Posterior vena cava (tissue), 2 donors: ENCODE results near the gene ATP1A2. TPM values are rescaled to one million over a fixed set of nuclear protein-coding genes. Genes with fewer than 3 reads are reported as not detected.

Source experiments
- DNase-seq: peaks from one replicate; pipeline ENCODE4 v3.0.0-alpha.2; 2020; ENCODE audit warnings: low spot score
- intact Hi-C, 2 donors: fragments of 100-400 bp; cut with DNase I; formaldehyde crosslinking; loops; one replicate each; pipeline versions ENCODE4 v1.14.1 to v1.14.2; 2022 to 2023
- total RNA-seq, 2 donors: library from RNA; stranded (reverse); fragmentation: NEBNext Ultra II Directional; extraction: Animal tissue kit (Norgen Biotek cat#: 25700); gene quantifications; one replicate each; pipeline ENCODE4 v1.2.1, GENCODE V29; 2021
- donor health status: DM: yes; HTN: yes; CAD: no.
- donor health status: DM: yes; HTN: yes; CAD: no.

The ATP1A2 gene
- total RNA-seq, 2 donors from 2014 or later: 4.1 to 10.8 TPM

- intact Hi-C loops: no loop called here
- DNase-seq: no peak
These were observed 16.4 kb downstream of the ATP1A2 start for GRCh38 chr1:160131803-160132565.

GRCh38 chr1:160133990-160134770 is 18.6 kb downstream of the ATP1A2 start:
- intact Hi-C loops: no loop called here
- DNase-seq: no peak

- intact Hi-C loops: no loop called here
- DNase-seq: no peak
These were observed 19.4 kb downstream of the ATP1A2 start for GRCh38 chr1:160134791-160135572.

GRCh38 chr1:160136121-160136925 is 20.8 kb downstream of the ATP1A2 start:
- peak; percentile 75 for DNase-seq
- intact Hi-C loops: no loop called here

- no peak for DNase-seq
These were observed 21.3 kb downstream of the ATP1A2 start for GRCh38 chr1:160136926-160137200.

GRCh38 chr1:160137216-160137862 is 21.8 kb downstream of the ATP1A2 start:
- peak; percentile 46 for DNase-seq
- intact Hi-C loops: no loop called here

More at GRCh38 chr1:160136926-160137200, 21.3 kb downstream of the ATP1A2 start:
- intact Hi-C loops: no loop called here

- intact Hi-C loops: no loop called here
- peak; percentile 32 for DNase-seq
These were observed 24.3 kb downstream of the ATP1A2 start for GRCh38 chr1:160139840-160140239.

GRCh38 chr1:160143695-160144094 is 28.1 kb downstream of the ATP1A2 start:
- DNase-seq: no peak

GRCh38 chr1:160144921-160145320 is 29.4 kb downstream of the ATP1A2 start:
- no peak for DNase-seq
- intact Hi-C loops: no loop called here

More at GRCh38 chr1:160143695-160144094, 28.1 kb downstream of the ATP1A2 start:
- intact Hi-C loops: no loop called here

GRCh38 chr1:160146107-160146506 is 30.5 kb downstream of the ATP1A2 start:
- intact Hi-C loops: no loop called here
- DNase-seq: no peak

GRCh38 chr1:160148121-160148520 is 32.6 kb downstream of the ATP1A2 start:
- intact Hi-C loops: no loop called here

GRCh38 chr1:160149233-160149632 is 33.7 kb downstream of the ATP1A2 start:
- intact Hi-C loops: no loop called here
- no peak for DNase-seq

More at GRCh38 chr1:160148121-160148520, 32.6 kb downstream of the ATP1A2 start:
- no peak for DNase-seq

GRCh38 chr1:160149716-160150115 is 34.2 kb downstream of the ATP1A2 start:
- no peak for DNase-seq
- intact Hi-C loops: no loop called here

- DNase-seq: no peak
- intact Hi-C loops: no loop called here
These were observed 35.7 kb downstream of the ATP1A2 start, which contains the start of gene ATP1A4 for GRCh38 chr1:160151303-160151702. Gene ATP1A4 (plus strand): TSS chr1:160151603. CDS start chr1:160152041, 438 bp downstream.

GRCh38 chr1:160154790-160155189 is 39.2 kb downstream of the ATP1A2 start:
- DNase-seq: no peak
- intact Hi-C loops: no loop called here

GRCh38 chr1:160156361-160156760 is 40.8 kb downstream of the ATP1A2 start:
- DNase-seq: no peak
- intact Hi-C loops: no loop called here

GRCh38 chr1:160157174-160157573 is 41.6 kb downstream of the ATP1A2 start:
- intact Hi-C loops: no loop called here
- DNase-seq: no peak

- no peak for DNase-seq
- intact Hi-C loops: no loop called here
These were observed 42.5 kb downstream of the ATP1A2 start for GRCh38 chr1:160158031-160158430.

- no peak for DNase-seq
- intact Hi-C loops: no loop called here
These were observed 43.0 kb downstream of the ATP1A2 start for GRCh38 chr1:160158534-160158933.
